IPS-18c (cell line): Measurements from ENCODE around the gene SLC25A51.

Experiments used
- H3K4me3 ChIP-seq: 2 replicates; pipeline ENCODE4 v1.7.0; 2013; ENCODE audit warnings: low read depth, mild to moderate bottlenecking, low read length, moderate library complexity; ENCODE audit not compliant: insufficient read depth
- H3K9me3 ChIP-seq: one replicate; pipeline ENCODE4 v1.6.1; 2013; ENCODE audit warnings: mild to moderate bottlenecking, low read length, moderate library complexity; ENCODE audit not compliant: control insufficient read depth, insufficient read depth

Gene SLC25A51, protein sequence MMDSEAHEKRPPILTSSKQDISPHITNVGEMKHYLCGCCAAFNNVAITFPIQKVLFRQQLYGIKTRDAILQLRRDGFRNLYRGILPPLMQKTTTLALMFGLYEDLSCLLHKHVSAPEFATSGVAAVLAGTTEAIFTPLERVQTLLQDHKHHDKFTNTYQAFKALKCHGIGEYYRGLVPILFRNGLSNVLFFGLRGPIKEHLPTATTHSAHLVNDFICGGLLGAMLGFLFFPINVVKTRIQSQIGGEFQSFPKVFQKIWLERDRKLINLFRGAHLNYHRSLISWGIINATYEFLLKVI

DNA sequence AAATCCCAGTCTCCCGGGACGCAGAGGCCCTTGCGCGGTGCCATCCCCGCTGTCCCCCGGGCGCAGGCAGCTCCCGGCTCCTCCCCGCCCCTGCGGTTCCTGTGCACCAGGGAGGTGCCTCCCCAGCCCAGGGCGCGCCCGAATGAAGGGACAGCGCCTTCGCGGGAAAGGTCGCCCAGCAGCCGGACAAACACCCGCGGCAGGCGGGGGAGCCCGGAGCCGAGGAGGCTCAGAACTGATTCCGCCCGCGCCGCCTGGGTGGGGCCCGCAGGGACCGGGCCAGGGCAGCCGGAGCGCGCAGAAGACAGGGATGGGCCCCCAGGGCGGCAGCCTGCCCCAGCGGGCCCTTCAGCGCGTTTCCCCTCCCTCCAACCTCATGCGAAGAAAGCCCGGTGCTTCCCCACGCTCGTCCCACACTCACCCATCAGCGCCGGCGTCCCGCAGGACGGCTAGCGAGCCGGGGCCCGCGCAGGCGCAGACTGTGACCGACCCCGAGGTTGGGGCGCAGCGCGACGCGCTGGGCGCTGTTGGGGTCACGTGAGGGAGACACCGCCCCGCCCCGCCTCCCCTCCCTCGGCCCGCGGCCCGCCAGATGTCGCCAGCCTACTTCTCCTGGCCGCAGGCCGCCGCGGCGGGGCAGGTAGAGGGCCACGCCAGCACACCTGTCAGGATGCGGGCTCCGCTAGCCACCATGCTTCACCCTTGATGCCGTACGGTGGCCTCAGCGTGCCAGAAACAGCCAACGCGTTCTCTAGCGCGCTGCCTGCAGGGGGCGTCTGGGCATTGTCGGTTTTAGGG, at the start of gene SLC25A51:
TSS of gene SLC25A51 (minus strand) at position 481 of the 798 bp plus-strand sequence. CDS start 15,577 bp downstream, outside the sequence.
- Histone ChIP-seq H3K9me3 (no peaks in the 10 kb centered on the region), H3K4me3 (peak within 1 kb of the TSS; percentile 85)

DNA sequence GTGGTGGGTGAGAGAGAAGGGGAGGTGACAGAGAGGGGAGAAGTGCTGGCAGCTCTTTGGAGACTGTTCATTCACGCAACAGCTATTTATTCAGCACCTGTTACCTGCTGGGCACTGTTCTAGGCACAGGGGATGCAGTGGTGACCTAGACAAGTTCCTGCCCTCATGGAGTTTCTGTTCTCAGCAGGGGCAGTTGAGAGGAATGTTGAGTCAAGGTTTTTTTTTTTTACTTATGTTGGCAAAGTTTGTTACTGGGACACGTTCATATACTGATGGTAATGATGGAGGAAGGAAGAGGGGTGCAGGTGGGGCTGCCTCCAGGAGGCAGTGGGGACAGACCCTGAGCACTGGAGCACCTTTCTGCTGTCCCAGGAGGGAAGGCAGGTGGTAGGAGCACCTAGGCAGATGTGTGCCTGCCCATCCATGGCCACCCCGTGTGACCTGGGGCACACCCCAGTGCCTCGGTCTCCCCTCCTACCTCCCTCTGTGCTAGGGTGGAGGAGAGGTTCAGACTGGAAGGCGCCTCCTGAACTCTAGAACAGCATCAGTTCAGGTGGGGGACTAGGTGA, 49.4 kb upstream of the SLC25A51 start:
- Histone ChIP-seq H3K9me3 (no peaks in the 10 kb centered on the region), H3K4me3 (no peak overlapping the region)

DNA sequence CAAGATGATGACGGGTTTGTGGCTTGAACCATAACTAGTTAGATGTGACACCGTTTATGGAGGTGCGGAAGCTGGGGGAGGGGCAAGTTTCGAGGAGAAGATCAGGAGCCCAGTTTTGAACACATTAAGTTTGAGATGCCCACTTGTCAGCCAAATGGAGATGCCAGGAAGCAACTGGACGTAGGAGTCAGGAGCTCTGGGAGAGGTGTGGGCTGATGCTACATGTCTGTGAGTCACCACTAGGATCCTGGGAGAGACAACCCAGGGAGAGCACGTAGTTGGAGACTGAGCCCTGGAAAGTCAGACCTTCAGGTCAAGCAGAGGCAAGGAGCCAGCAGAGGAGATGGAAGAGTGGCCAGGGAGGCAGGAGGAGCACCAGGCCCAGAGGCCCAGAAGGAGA, 48.8 kb upstream of the SLC25A51 start:
- no peak overlapping the region for H3K4me3 ChIP-seq
- H3K9me3 ChIP-seq: no peaks in the 10 kb centered on the region

DNA sequence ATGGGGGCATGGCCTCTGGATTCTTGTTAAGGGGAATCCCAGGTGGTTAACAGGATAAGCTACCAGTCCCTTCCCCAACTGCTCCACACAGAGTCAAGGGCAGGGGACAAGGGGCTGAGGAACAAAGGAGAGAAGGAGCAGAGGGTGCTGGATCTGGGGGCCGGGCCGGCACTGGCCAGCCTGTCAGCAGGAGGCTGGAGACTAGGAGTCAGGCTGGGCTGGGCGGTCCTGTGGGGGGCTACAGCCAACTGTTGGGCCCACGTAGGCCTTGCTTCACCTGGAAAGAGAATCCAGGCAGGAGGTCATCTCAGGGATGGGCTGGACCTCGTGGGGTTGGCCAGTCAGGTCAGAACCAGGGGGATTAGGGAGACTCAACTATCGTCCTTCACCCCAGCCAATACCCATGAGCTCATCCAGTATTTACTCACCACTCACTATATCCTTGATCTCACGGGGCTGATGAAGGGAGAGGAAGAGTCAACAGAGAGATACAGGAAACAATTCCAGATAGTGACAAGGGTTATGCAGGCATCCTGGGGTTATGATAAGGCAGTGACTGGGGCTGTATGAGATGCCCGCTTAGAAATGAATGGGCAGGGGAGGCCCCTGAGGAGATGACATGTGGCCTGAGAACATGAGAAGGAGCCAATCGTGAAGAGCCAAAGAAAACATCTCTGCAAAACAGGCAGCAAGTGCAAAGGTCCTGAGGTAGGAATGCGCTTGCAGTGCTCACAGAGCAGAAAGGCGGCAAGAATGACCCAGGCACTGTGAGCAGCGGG, 47.9 kb upstream of the SLC25A51 start:
- H3K9me3 ChIP-seq: no peaks in the 10 kb centered on the region

DNA sequence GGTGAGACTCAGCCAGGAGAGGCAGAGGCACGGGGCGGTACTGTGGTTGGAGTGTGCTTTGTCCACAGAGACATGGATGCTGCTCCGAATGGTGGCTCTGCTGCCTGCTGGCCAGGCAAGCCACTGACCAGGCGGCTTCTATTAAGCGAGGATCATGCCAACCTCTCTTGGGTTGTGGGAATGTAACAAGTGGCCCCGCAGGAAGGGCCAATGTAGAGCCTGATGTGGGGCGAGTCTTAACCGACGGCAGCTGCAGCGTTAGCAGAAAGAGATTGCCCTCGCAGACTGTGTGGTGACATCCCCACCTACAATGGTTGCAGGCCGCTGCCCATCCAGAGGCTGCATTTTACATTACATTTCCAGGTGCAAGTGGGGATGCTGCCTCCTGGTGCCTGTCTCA, 46.6 kb upstream of the SLC25A51 start:
- no peaks in the 10 kb centered on the region for H3K9me3 ChIP-seq
- no peak overlapping the region for H3K4me3 ChIP-seq

More for the DNA sequence above, 47.9 kb upstream of the SLC25A51 start:
- no peak overlapping the region for H3K4me3 ChIP-seq

DNA sequence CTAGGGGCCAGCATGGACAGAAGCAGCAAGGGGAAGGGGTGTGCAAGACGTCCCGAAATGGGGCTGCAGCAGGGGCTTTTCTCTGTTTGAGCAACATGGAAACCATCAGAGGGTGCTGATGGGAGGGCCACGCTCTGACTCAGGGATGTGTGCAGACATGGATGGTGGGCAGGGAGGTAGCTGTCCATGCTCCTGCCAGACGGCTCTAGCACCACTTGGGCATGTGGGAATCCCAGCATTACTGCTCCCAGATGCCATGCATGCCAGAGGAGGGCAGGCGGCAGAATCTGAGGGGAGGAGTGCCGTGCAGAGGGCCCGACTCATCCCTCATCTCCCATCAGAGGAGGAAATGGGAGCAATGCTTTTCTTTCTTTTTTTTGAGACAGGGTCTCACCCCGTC, 45.6 kb upstream of the SLC25A51 start:
- Histone ChIP-seq H3K4me3 (no peak overlapping the region), H3K9me3 (no peaks in the 10 kb centered on the region)

DNA sequence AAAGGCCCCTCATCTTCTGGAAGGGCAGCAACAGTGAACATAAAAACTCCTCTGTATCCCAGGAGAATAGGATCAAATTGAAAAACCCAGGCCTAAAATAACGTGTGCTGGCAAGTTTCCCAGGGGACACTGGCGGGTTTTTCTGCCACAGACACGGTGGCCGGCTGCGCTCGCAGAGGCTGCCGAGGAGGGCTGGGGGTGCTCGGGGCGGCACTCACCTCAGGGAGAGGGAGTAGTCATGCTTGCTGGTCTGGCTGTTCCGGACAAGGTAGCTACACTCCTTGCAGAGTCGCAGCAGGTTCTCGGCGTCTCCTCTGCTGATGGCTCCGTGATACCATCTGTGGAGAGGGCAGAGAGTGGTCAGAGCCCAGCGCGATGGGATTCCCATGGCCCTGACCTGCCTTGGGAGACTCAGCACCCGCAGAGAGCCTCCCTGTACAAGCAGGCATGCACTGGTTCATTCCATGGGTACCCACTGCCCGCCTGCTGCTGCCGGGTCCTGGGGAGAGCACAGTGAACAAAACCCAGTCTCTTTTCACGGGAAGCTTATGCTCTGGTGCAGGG, 44.6 kb upstream of the SLC25A51 start:
- H3K9me3 ChIP-seq: no peaks in the 10 kb centered on the region
- no peak overlapping the region for H3K4me3 ChIP-seq

DNA sequence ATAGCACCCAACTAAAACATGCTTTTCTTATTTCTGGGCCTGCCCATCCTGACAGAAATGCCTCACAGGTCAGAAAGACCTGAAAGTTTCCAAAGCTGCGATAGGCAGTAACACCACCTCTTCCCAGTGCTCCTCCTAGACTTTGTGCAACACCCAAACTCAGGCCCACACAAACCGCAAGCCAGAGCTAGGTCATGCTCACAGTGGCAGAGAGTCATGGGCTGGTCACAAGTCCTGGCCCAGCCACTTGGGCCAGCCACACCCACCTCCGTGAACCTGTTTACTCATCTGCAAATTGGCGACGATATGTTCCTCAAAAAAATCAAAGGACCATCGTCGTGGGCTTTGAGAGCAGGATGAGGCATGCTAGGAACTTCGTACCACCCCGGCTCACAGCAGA, 44.0 kb upstream of the SLC25A51 start:
- Histone ChIP-seq H3K9me3 (no peaks in the 10 kb centered on the region), H3K4me3 (no peak overlapping the region)

DNA sequence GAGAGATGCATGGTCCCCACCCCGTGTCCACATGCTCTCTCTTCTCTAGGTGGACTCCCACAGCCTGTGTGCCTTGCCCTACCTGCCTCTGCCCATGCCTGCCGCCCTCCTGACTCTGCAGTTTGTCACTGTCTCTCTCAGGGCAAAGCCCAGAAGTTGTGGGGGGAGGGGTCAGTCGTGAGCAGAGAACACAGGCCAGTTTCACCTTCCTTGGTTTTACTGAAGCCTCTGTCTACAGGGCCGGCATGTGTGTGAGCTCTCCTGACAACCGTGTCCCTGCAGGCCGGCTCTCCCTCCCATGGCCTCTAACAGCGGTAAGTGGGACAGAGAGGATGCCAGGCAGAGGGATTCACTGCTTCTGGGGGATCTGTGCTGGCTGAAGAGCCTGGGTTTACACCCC, 43.5 kb upstream of the SLC25A51 start:
- H3K4me3 ChIP-seq: no peak overlapping the region
- H3K9me3 ChIP-seq: no peaks in the 10 kb centered on the region

DNA sequence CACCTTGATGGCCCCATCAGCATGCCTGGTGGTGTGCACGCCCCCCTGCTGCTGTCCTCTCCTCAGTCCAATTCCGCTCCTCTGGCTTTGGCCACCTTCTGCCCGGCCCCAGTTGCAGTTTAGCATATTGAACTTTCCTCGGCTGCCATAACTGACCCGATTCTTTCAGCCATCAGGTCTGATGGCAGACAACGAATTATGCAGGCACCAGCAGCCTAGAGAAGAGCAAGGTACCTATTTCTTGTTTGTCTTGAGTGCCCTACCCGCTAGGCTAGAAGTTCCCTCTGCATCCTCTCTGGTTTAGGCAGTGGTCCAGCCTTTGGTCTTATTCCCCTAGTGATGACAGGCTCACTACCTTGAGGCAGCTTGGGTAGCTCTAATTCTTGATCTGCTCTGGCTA, 43.0 kb upstream of the SLC25A51 start:
- no peak overlapping the region for H3K4me3 ChIP-seq
- H3K9me3 ChIP-seq: no peaks in the 10 kb centered on the region

DNA sequence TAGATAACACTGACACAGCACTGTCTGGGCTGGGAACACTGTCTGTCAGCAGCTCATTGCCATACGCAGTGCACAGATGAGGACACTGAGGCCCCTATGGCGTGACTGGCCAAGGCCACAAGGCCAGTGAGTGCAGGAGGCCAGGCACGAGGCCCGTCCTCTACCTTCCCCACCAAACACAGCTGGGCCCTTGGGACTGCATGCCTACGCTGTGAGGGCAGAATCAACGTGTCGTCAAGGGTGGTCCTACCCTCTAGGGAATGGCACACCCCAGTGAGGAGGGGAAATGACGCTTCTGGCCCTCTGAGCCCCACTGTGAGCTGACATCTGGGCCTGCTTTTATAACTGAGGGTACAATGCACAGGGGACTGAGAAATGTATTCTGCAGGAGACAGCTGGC, 42.1 kb upstream of the SLC25A51 start:
- H3K4me3 ChIP-seq: no peak overlapping the region

DNA sequence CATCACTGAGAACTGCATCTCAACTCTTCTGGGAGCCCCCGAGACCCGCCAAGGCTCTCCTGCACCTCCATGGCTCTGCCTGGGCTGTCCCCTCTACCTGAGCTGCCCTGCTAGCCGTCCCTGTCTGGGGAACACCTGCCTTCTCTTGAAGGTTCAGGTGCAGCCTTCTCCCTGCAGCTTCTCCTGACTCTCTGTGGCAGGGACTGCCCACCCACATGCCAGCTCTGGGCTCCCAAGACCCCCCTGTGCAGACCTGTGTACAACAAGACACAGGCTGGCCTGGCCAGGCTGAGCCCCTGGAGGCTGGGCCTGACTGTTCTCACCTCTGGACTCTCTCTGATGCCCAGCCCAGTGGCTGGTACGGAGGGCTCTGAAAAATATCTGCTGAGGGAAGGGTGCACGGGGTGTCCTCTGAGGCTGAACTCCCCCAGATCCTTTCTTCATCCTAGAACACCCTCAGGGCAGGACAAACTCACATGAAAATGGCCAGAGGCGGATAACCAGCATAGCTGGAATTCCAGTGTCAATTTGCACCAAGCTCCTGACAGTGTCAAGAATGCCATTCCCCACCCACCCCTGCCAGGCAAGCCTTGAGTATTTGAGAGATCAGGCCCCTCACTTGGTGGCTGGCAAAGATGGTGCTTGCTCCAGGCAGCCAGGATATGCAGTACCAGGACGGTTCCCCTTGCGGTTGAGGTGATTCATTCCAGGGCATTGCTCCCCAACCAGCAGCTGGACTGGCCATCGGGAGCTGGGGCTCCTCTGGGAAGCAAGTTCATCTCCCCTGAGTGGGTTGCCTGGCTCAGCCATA, 40.9 kb upstream of the SLC25A51 start:
- H3K9me3 ChIP-seq: no peaks in the 10 kb centered on the region

More for the DNA sequence above, 42.1 kb upstream of the SLC25A51 start:
- no peaks in the 10 kb centered on the region for H3K9me3 ChIP-seq

DNA sequence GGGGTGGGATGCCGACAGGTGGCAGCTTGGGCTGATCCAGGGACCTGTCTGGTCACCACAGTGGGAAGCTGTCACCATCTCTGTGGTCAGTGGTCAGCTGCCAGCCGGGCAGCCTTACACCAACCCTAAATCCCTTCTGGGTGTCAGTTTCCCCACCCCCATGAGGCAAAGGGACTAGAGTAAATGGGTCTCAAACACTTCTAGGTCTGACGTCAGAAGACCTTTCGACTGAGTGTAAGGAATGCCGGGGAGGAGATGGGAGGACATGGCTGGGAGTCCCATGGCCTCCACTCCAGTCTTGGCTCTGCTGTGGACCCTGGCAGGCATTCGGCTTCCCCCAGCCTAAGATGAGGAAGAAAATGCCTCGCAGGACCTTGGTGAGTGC, 40.3 kb upstream of the SLC25A51 start:
- H3K9me3 ChIP-seq: no peaks in the 10 kb centered on the region
- H3K4me3 ChIP-seq: no peak overlapping the region; the same call in 1 of the 2 replicates

More for the DNA sequence above, 40.9 kb upstream of the SLC25A51 start:
- H3K4me3 ChIP-seq: no peak overlapping the region; the same call in 1 of the 2 replicates

DNA sequence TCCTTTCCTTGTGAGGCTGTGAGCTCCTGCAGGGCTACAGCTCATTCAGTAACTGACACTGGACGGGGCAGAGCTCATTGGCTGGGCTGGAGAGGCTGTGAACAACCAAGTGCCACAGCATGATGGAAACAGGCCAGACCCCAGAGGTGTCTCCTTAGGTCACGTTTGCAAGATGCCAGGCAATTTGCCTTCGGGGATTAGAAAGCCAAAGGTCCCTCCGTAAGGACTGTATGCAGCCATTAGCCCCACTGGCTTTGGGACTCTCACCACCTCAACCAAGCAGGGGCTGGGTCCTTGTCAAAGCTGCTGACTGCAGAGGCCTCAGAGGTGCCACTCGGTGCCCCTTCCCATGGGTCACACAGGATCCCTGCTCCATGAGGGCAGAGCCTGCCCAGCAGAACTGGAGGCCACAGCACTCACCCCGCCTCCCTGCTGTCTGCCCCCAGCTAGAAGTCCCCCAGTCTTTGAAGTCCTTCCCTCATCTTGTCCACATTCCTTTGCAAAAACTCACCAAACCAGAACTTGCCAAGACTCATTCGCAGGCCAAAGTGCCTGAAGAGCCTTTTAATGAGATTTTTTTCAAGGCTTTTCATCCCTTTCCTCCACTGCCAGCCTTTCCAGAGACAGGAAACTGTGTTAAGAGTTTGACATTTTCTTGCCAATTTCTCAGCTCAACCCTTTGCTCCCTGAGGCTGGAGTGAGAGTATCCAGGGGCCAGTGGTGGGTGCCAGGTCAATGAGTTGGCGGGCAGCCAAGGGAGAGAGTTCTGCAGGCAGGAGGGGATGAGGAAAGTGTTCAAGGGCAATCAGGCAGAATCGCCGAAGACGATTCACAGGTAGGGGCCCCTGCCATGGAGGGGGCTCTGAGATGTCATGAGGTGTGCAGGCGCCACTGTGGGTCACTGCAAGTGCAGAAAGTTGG, 39.7 kb upstream of the SLC25A51 start:
- H3K4me3 ChIP-seq: no peak overlapping the region
- H3K9me3 ChIP-seq: no peaks in the 10 kb centered on the region

DNA sequence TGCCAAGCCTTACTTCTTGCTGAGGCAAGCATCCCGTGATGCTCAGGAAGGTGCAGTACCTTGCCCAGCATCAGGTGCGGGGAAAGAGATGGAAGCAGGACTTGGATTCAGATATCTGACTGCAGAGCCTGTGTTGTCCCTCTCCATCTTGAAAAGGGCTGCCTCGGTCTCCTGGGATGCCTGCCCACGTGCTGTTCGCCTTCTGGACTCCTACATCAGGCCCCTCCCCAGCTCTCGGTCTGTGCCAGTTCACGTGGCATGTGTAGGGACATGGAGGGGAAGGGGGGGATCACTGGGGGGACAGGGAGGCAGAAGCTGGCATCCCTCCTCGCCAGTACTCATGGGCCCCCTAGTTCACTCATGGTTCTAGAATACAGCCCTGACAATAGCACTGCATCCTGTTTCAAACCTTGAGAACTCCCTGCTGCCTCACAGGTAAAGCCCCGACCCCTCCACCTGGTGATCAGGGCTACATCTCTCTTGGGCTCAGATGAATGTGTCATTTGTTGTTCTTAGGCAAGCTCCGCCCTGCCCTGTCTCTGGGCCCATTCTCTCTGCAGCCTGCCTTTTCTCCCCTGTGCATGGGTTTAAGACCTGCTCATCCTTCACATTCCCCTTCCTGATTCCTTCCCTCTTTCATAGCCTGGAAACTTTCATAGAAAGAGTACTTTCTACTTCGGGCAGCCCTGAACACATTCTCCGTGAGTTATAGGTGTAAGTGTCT, 38.9 kb upstream of the SLC25A51 start:
- Histone ChIP-seq H3K4me3 (no peak overlapping the region), H3K9me3 (no peaks in the 10 kb centered on the region)
